ENCODE measurements around the gene NBAS. TPM values are rescaled to one million over a fixed set of nuclear protein-coding genes. Genes with fewer than 3 reads are reported as not detected.

Gene NBAS
- 70.9 and 80.8 TPM in 2 replicates for total RNA-seq

GRCh38 chr2:15560988-15561573 is at the start of gene NBAS:
NBAS (minus strand) TSS chr2:15561334; CDS start chr2:15561304, 30 bp downstream.

GRCh38 chr2:15591692-15592463 is 30.7 kb upstream of the NBAS start, which contains the start of gene DDX1:
DDX1 (plus strand) TSS chr2:15591868; CDS start chr2:15591934, 66 bp downstream.

Other genes starting within 250 kb of the NBAS start
- gene DDX1, start 30.5 kb upstream of the NBAS start, total RNA-seq, result 64.6 and 71.2 TPM in 2 replicates

Measured in dermis lymphatic vessel endothelial cell (primary cell).